Lower lobe of right lung (tissue), 2 donors: ENCODE results near the gene ZNF814. TPM values are rescaled to one million over a fixed set of nuclear protein-coding genes. Genes with fewer than 3 reads are reported as not detected.
A peak's percentile ranks its signal among the peaks of the same experiment; 100 is the strongest.

ENCODE experiments used
- ATAC-seq, 2 donors: fragments of 200-7000 bp; cut with Tn5 transposase; one replicate each; pipeline ENCODE4 v1.9.1; 2020 to 2022; ENCODE audit warnings: mild to moderate bottlenecking in 2 of 2, moderate library complexity in 2 of 2
- DNase-seq: peaks from one replicate; pipeline ENCODE4 v3.0.0-alpha.2; 2020
- H3K27ac ChIP-seq: fragments of 200-600 bp; one replicate; pipeline ENCODE4 v1.8.0; 2022
- H3K27me3 ChIP-seq: fragments of 200-600 bp; one replicate; pipeline ENCODE4 v1.8.0; 2022; ENCODE audit warnings: low read depth
- H3K36me3 ChIP-seq: fragments of 200-600 bp; one replicate; pipeline ENCODE4 v1.8.0; 2022; ENCODE audit warnings: mild to moderate bottlenecking
- H3K4me1 ChIP-seq: fragments of 200-600 bp; one replicate; pipeline ENCODE4 v1.8.0; 2022
- H3K4me3 ChIP-seq: fragments of 200-600 bp; one replicate; pipeline ENCODE4 v1.8.0; 2022; ENCODE audit warnings: mild to moderate bottlenecking
- H3K9me3 ChIP-seq: fragments of 200-600 bp; one replicate; pipeline ENCODE4 v1.8.0; 2022
- intact Hi-C: fragments of 100-400 bp; cut with DNase I; formaldehyde crosslinking; loops from one replicate; pipeline ENCODE4 v1.11.0; 2022
- total RNA-seq: library from RNA; stranded (reverse); fragmentation: NEBNext Ultra II Directional; extraction: Animal tissue kit (Norgen Biotek cat#: 25700); gene quantifications from one replicate; pipeline ENCODE4 v1.2.1, GENCODE V29; 2021
- TF ChIP-seq, protein P1 (sequence below): fragments of 200-600 bp; IDR thresholded peaks from one replicate; pipeline ENCODE4 v1.8.0; 2022; ENCODE audit warnings: antibody characterized with exemption, mild to moderate bottlenecking
- donor health status: DM: no; HTN: yes; CAD: no; lungs with severe emphysema.

The ZNF814 gene
- total RNA-seq, 1 donor from 2014 or later: 13.5 TPM

DNA sequence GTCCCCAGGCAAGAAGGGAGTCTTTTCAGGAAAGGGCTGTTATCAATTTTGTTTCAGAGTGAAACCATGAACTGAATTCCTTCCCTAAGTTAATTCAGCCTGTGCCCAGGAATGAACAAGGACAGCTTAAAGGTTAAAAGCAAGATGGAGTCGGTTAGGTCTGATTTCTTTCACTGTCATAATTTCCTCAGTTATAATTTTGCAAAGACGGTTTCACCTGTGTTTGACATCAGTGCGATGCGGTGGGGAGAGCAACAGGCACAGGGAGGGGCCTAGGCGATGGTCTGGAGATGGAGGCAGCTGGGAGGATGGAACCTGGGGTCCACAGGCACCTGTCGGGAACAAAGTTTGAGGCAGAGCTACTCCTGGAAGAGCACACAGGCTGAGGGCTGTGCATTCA lies 68.2 kb downstream of the ZNF814 start:
- intact Hi-C loops: no loop called here
- no peaks in the 10 kb centered on the region for H3K9me3 ChIP-seq
- peaks cover 9% of the 10 kb centered on the region for H3K4me1 ChIP-seq
- peak overlapping the region; percentile 98 for H3K4me3 ChIP-seq
- H3K27ac ChIP-seq: peak overlapping the region; percentile 87
- no peaks in the 10 kb centered on the region for H3K27me3 ChIP-seq
- TF ChIP-seq, protein P1, sequence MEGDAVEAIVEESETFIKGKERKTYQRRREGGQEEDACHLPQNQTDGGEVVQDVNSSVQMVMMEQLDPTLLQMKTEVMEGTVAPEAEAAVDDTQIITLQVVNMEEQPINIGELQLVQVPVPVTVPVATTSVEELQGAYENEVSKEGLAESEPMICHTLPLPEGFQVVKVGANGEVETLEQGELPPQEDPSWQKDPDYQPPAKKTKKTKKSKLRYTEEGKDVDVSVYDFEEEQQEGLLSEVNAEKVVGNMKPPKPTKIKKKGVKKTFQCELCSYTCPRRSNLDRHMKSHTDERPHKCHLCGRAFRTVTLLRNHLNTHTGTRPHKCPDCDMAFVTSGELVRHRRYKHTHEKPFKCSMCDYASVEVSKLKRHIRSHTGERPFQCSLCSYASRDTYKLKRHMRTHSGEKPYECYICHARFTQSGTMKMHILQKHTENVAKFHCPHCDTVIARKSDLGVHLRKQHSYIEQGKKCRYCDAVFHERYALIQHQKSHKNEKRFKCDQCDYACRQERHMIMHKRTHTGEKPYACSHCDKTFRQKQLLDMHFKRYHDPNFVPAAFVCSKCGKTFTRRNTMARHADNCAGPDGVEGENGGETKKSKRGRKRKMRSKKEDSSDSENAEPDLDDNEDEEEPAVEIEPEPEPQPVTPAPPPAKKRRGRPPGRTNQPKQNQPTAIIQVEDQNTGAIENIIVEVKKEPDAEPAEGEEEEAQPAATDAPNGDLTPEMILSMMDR: no peak
- no peaks in the 10 kb centered on the region for H3K36me3 ChIP-seq
- DNase-seq (no peak), ATAC-seq (no peak)

DNA sequence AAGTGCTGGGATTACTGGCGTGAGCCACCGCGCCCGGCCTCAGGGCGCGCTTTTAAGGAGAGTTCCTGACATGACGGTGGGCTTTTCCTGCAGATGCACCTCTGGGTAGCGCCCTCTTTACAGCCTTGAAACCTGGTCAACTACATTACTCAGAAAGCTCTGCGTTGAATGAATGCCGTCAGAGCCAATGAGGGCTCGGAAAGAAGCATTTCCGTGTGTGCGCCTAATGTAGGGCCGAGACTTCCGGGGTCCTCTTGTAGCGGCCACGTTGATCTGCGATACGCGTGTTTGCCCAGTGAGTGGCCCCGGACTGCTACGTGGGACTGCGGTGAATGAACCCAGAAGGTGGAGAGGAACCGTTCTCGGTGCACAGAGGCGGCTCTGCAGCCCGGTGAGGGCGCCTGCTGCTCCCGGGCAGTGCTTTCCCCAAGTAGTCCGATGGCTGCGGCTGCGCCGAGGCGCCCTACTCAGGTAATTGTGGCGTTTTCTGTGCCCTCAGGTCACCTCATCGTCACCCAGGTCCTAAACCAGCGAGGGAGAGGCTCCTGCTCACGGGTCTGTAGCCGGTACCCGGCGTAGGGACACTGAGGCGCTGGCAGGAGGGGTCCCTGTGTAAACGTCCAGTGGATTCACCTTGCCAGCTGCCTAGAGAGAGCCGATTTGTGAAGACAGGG lies 69.2 kb downstream of the ZNF814 start:
- TF ChIP-seq, protein P1: peak; percentile 15
- peak overlapping the region; percentile 98 for H3K4me3 ChIP-seq
- intact Hi-C loops: no loop called here
- peak overlapping the region; percentile 87 for H3K27ac ChIP-seq
- no peaks in the 10 kb centered on the region for H3K27me3 ChIP-seq
- peaks cover 15% of the 10 kb centered on the region for H3K4me1 ChIP-seq
- DNase-seq (peak; percentile 88), ATAC-seq (peak; percentile 93 to 94)
- H3K36me3 ChIP-seq: no peaks in the 10 kb centered on the region
- no peaks in the 10 kb centered on the region for H3K9me3 ChIP-seq

DNA sequence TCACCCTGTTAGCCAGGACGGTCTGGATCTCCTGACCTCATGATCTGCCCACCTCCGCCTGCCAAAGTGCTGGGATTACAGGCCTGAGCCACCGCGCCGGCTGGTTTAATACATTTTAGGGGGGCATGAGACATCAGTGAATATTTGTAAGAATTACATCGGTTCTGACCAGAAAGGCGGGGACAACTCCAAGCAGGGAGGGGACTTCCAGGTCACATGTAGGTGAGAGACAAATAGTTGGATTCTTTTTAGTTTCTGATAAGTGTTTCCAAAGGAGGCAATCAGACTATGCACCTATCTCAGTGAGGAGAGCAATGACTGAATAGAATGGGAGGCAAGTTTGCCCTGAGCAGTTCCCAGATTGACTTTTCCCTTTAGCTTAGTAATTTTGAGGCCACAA lies 70.5 kb downstream of the ZNF814 start:
- DNase-seq: no peak
- TF ChIP-seq, protein P1: no peak
- no peak for ATAC-seq
- intact Hi-C loops: no loop called here
- H3K4me1 ChIP-seq: peaks cover 23% of the 10 kb centered on the region
- no peaks in the 10 kb centered on the region for H3K36me3 ChIP-seq
- H3K4me3 ChIP-seq: no peak overlapping the region
- no peaks in the 10 kb centered on the region for H3K9me3 ChIP-seq
- no peaks in the 10 kb centered on the region for H3K27me3 ChIP-seq
- H3K27ac ChIP-seq: no peak overlapping the region

DNA sequence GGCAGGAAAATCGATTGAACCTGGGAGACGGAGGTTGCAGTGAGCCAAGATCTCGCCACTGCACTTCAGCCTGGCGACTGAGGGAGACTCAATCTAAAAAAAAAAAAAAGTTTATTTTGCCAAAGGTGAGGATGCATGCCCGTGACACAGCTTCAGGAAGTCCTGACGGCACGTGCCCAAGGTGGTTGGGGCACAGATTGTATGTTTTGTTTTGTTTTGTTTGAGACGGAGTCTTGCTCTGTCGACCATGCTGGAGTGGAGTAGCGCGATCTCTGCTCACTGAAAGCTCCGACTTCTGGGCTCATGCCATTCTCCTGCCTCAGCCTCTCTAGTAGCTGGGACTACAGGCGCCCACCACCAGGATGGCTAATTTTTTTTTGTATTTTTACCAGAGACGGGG lies 70.9 kb downstream of the ZNF814 start:
- DNase-seq (no peak), ATAC-seq (no peak)
- Histone ChIP-seq H3K36me3 (no peaks in the 10 kb centered on the region), H3K4me1 (peaks cover 25% of the 10 kb centered on the region), H3K27ac (no peak overlapping the region), H3K9me3 (no peaks in the 10 kb centered on the region), H3K4me3 (no peak overlapping the region), H3K27me3 (no peaks in the 10 kb centered on the region)
- TF ChIP-seq, protein P1: no peak
- intact Hi-C loops: no loop called here

DNA sequence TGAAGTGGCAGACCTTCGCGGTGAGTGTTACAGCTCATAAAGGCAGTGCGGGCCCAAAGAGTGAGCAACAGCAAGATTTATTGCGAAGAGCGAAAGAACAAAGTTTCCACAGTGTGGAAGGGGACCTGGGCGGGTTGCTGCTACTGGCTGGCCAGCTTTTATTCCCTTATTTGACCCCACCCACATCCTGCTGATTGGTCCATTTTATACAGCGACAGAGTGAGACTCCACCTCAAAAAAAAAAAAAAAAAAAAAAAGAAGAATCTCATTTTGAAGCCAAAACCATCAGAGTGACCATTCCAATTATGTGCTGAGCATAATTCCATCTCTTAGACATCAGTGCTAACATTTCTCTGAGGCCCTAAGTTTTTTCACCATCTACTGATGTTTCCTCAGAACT lies 72.2 kb downstream of the ZNF814 start:
- Histone ChIP-seq H3K36me3 (peaks cover 7% of the 10 kb centered on the region), H3K4me1 (peaks cover 39% of the 10 kb centered on the region), H3K4me3 (no peak overlapping the region), H3K27me3 (no peaks in the 10 kb centered on the region), H3K27ac (no peak overlapping the region), H3K9me3 (no peaks in the 10 kb centered on the region)
- TF ChIP-seq, protein P1: no peak
- ATAC-seq (no peak), DNase-seq (no peak)
- intact Hi-C loops: no loop called here
